ENCODE measurements around the gene CCDC60. TPM values are rescaled to one million over a fixed set of nuclear protein-coding genes. Genes with fewer than 3 reads are reported as not detected.

The CCDC60 gene
- total and polyA plus RNA-seq, 12 donors: not detected

DNA sequence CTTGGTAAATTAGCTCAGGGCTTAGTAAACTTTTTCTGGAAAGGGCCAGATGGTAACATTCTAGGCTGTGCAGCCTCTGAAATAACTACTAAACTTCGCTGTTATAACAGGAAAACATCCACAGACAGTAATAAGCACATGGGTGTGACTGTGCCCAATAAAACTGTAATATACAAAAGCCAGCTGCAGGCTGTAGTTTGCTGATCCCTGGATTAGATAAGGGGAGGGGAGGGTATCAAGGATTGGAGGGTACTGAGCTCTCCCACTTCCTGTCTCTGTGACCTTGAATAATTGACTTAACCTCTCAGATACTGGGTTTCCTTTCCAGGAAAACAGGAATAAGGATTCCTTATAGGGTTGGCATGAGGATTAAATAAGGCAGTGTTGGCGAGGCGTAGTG, 81.2 kb downstream of the CCDC60 start:
- whole genome bisulfite sequencing, 2 donors: 65 to 83% methylated on average over 3 of the region's 3 CpGs
- H3K36me3 ChIP-seq: no peaks in the 10 kb centered on the region
- ATAC-seq (no peak), DNase-seq (no peak)
- TF ChIP-seq, protein P1, sequence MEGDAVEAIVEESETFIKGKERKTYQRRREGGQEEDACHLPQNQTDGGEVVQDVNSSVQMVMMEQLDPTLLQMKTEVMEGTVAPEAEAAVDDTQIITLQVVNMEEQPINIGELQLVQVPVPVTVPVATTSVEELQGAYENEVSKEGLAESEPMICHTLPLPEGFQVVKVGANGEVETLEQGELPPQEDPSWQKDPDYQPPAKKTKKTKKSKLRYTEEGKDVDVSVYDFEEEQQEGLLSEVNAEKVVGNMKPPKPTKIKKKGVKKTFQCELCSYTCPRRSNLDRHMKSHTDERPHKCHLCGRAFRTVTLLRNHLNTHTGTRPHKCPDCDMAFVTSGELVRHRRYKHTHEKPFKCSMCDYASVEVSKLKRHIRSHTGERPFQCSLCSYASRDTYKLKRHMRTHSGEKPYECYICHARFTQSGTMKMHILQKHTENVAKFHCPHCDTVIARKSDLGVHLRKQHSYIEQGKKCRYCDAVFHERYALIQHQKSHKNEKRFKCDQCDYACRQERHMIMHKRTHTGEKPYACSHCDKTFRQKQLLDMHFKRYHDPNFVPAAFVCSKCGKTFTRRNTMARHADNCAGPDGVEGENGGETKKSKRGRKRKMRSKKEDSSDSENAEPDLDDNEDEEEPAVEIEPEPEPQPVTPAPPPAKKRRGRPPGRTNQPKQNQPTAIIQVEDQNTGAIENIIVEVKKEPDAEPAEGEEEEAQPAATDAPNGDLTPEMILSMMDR (IDR thresholded peaks at IDR 0.05): no peak
- H3K27me3 ChIP-seq: no peaks in the 10 kb centered on the region
- H3K27ac ChIP-seq: no peak overlapping the region
- no peaks in the 10 kb centered on the region for H3K9me3 ChIP-seq
- H3K4me1 ChIP-seq: peaks cover 0 to 16% (median 5%) of the 10 kb centered on the region in 9 donors
- intact Hi-C loops (cut with DNase I): loop anchor here in 7 of 10 donors (2.0 to 10.0 kb wide), 6 partner anchors 91 to 1011 kb away; partner anchors contain the start of gene SRRM4 (in 1 of the 7)
- H3K4me3 ChIP-seq: no peak overlapping the region

- DNase-seq (no peak), ATAC-seq (no peak)
- H3K4me3 ChIP-seq: no peak overlapping the region
- peaks cover 0 to 3% (median 0%) of the 10 kb centered on the region in 7 donors for H3K27me3 ChIP-seq
- H3K27ac ChIP-seq: no peak overlapping the region
- intact Hi-C loops (cut with DNase I): loop anchor here in 6 of 10 donors (10.0 kb wide), 5 partner anchors 93 to 1013 kb away; partner anchors contain the start of gene SRRM4 (in 1 of the 6)
- TF ChIP-seq, protein P1 (IDR thresholded peaks at IDR 0.05): no peak
- H3K4me1 ChIP-seq: peaks cover 0 to 11% (median 5%) of the 10 kb centered on the region in 9 donors
- no peaks in the 10 kb centered on the region for H3K9me3 ChIP-seq
- H3K36me3 ChIP-seq: no peaks in the 10 kb centered on the region
These were observed 82.9 kb downstream of the CCDC60 start for GRCh38 chr12:119417440-119417839.

DNA sequence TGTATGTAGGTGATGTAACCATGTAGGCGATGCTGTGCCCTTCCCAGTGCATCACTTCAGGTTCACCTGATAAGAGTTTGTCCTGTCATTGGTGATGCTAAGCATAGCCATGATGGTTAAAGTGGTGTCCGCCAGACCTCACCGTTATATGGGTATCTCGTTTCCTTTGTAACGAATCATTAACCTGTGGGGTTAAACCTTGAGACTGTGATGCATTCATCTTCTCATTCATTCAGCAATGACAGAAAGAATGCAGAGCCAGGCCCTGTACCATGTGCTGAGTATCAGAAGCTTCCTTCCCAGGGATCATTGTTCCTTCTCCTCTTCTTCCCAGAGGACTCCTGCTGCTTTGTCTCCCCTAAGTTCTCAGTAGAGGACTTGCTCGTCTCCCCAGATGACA, 84.9 kb downstream of the CCDC60 start:
- no peak for ATAC-seq

GRCh38 chr12:119423285-119423684, 88.8 kb downstream of the CCDC60 start:
- no peaks in the 10 kb centered on the region for H3K4me1 ChIP-seq
- no peak overlapping the region for H3K4me3 ChIP-seq
- DNase-seq (no peak), ATAC-seq (no peak)
- no peaks in the 10 kb centered on the region for H3K9me3 ChIP-seq
- intact Hi-C loops (cut with DNase I): no loop called here
- H3K36me3 ChIP-seq: no peaks in the 10 kb centered on the region
- TF ChIP-seq, protein P1 (IDR thresholded peaks at IDR 0.05): no peak
- H3K27ac ChIP-seq: no peak overlapping the region
- H3K27me3 ChIP-seq: peaks cover 0 to 10% (median 0%) of the 10 kb centered on the region in 7 donors
- WGBS, 2 donors: 15 to 17% methylated on average over 2 of the region's 2 CpGs

More for the DNA sequence above, 84.9 kb downstream of the CCDC60 start:
- TF ChIP-seq, protein P1 (IDR thresholded peaks at IDR 0.05): no peak
- H3K27ac ChIP-seq: no peak overlapping the region
- intact Hi-C loops (cut with DNase I): loop anchor here in 6 of 10 donors (10.0 kb wide), 5 partner anchors 95 to 1015 kb away; partner anchors contain the start of gene SRRM4 (in 1 of the 6)
- no peak overlapping the region for H3K4me3 ChIP-seq
- peaks cover 0 to 10% (median 0%) of the 10 kb centered on the region in 7 donors for H3K27me3 ChIP-seq
- no peak for DNase-seq
- H3K36me3 ChIP-seq: no peaks in the 10 kb centered on the region
- no peaks in the 10 kb centered on the region for H3K4me1 ChIP-seq
- WGBS, 2 donors: 75 to 80% methylated on average over 6 of the region's 6 CpGs
- no peaks in the 10 kb centered on the region for H3K9me3 ChIP-seq
